Measurements from ENCODE around the gene PBOV1.
"Not testable (repeated sequence)": the region's sequence is repeated elsewhere in the genome, so short reads cannot be mapped to it uniquely, and the experiment has no call there.

Gene PBOV1

DNA sequence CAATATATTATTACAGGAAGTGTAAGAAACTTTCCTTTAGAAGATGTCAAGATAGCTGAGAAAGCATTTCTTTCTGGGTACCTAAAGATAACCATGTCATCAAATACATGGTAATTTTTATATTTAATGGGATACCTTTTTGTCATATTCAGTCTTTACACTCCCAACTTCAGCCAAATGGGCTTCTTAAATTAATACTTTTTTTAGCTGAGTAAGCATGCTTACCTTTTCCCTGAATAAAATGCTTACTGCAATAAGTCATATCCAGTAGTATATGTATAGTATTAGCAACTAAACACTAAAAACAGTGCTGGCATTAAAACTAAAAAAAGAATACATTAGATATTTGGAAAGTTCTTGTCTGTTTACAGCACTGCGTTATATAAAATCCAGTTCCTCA is 17.4 kb upstream of the PBOV1 start:
- no peak for DNase-seq

DNA sequence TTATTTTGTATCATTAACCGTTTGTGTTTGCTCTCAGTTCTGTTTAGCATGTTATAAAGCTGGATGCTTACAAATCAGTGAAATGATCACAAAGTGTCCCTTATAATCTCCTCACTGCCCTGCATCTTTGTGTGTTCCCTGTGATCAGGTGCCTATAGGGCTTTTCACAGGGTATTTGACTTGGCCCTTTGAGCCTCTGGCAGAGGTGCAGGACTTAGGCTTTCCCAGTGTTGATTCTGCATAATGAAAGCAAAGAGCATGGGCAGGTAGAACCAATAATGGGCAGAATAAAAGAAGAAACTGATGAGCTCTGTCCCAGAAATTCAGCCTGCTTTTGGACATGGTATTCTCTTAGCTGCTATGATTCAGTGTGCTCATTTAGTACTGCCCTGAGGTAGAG is 16.9 kb upstream of the PBOV1 start:
- no peak for DNase-seq

DNA sequence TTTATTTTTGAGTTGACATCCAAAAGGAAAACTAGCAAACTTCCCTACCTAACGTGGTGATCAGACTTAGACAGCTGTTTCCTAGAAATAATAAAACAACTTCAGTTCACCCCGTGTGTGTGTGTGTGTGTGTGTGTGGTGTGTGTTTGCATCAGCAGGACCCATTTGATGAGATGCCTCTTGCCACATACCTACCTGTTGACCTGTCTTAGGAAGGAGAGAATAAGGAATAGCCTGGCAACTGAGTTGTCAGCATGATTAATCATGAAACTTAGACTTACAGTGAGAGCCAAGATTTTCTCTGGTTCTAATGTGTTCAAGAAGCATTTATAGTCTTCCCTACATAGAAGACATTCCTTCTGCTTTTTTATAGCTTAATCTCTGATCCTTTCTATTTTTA is 16.1 kb upstream of the PBOV1 start:
- DNase-seq = no peak

DNA sequence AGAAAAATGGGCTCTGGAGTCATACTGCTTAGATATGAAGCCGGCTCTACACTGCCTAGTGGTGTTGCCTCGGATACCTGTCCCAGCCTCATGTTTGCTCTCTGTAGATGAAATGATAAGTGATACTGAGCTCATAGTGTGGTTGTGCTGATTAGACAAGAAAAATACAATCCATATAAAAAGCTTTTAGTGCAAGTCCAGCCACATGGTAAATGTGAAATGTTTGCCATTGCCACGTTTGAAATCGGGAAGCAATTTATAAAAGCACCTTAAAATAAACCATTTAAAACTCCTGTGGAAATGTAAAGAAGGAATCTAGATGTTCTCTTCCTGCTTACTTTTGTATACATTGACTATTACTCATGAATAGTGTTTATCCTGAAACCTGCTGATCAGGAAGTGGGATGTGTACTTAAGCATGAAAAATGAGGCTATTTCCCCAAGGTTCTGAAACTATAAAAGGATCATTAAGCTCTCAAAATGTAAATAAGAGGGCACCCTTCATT is 13.1 kb upstream of the PBOV1 start:
- peak; percentile 92 for DNase-seq

DNA sequence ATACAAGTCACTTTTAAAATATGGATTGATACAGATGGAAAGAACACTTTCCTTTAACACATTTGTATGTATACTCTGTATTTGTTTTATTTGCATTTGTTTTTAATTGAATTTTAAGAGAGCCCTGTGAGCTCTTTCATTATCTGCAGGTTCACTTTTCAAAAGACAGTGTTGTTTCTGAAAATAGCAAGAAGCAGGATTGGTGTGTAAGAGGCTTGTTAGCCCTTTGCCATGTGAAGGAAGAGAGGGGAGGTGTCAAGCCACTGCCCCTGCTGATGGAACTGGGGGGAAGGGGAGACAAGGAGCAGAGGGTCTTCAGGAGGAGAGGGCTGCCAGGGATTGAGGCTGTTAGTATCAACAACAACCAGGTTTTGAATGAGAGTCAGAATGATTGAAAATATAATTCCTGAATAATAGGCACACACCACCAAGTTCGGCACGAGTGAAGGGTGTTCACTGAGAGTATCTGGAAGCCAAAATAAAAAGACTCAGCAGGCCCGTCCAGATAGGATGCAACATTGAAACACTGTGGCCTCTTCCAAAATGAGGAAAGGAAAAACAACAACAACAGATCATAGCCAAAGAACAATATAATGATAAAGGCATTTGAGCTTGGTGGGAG is 12.6 kb upstream of the PBOV1 start:
- no peak for DNase-seq

DNA sequence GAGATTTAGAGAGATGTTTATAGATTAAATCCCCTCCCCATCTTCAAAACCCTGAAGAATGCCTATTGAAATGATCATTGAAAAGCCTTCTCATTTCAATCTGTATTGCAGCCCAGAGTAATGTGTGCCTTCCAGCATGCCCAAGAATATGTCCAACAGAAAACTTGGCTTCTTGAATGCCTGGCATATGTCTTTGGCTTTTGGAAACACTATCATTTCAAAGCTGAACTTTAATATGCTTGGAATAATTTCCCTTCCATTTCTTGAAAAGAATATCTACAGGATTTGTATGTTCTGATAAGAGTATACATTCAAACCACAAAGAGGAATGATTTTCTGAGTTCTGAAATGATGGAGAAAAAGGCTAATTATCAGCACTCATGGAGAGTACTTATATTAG is 11.9 kb upstream of the PBOV1 start:
- DNase-seq = no peak

DNA sequence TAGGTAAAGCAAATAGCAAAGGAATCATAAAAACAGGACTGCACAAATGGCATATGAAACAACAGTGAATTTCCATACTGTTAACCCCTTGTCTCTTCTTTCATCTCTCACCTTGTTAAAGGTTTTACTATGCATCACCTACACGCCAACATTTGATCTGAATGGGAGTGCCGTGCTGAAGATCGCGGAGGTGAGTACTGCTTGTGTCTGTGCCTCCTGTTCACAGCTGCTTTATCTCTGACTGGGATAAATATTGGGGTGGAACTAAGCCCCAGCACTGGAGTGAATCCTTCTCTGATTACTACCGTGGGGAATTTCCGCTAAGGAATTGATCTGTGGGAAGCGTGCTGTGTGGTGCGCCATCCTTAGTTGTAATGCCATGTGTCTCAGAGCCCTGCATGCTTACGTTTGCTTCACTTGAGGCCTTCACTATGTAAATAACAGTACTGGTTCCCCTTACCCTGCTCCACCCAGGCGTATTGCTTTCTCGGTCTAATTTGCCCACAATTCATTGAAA is 11.4 kb upstream of the PBOV1 start:
- peak; percentile 78 for DNase-seq

DNA sequence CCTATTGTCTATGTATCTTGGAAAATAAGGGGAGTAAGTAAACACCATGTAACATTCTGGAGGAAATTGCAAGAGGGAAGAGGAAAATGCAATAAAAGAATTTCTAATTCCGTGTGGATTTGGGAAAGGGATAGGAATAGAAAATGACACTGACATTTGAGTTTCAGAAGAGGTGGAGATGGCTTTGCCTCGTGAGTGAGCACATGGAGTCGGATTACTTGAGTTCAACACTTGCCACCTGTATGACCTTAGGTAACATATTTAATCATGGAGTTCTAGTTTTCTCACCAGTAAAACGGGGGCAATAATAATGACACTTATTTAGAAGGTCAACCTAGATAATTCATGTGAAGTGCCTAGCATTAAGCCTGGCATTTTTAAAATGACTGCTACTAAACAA is 10.8 kb upstream of the PBOV1 start:
- peak; percentile 85 for DNase-seq

DNA sequence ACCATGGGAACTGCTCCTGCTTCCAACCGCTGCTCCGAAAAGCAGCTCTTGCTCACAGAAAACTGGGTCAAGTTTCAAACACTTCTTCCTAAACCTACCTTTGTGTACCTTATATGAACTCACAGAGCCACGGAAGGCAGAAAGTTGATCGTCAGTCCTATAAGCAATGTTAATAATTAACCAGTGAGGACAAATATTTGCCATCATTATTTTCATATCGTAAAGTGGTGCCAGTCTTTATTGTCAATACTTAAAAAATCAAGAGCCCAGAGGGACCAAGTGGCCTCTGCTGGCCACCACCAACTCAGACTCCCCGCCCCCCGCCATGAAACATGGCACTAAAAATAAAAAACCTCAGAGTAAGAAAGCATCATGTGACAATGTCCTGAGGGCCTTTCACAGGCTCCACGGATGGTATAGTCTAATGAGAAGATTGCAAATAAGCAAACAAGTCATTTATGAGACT is 9.1 kb upstream of the PBOV1 start:
- peak; percentile 99 for DNase-seq

DNA sequence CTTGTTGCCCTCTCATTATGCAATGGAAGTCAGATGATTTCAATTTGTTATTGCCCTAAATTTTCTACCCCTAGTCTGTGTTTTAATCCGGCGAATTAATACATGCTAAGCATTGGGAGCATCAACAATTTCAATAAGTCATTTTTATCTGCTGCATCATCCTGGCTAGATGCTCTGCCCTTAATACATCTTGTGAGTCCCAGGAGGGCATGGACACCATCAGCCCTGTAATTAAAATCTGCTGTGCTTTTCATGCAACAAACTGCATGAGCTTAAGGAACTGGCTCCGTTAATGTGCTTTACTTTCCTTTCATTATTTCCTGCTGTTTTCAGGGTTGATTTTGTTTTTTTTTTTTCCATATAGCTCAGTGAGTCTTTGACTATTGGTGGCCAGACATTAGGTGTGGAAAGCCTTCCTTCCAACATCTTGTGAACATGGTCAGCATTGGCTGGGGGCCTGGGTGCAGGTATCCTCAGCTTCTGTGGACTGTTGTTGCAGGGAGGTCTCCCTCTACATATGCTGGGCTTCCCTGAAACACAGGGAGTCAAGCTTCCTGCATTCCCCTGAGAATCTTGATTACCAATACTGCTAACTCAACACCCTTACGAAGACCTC is 8.5 kb upstream of the PBOV1 start:
- DNase-seq = peak; percentile 89

DNA sequence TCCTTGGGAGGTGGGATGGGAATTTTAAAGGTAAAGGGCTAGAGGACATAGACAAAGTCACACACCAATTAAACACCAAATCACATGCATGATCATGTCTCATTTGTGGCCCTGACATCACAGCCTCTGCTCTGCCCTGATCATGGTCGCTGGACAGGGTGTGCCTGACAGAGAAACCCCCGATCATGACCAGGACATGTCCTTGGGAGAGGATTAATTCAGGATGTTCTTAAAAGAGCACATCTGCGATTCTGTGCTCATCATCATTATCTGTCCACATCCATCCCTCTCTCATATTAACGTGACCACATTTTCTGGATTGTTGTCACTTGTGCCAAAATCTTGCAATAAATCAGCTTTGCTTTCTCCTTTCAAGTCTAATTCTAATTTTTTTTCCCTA is 7.7 kb upstream of the PBOV1 start:
- DNase-seq = no peak

DNA sequence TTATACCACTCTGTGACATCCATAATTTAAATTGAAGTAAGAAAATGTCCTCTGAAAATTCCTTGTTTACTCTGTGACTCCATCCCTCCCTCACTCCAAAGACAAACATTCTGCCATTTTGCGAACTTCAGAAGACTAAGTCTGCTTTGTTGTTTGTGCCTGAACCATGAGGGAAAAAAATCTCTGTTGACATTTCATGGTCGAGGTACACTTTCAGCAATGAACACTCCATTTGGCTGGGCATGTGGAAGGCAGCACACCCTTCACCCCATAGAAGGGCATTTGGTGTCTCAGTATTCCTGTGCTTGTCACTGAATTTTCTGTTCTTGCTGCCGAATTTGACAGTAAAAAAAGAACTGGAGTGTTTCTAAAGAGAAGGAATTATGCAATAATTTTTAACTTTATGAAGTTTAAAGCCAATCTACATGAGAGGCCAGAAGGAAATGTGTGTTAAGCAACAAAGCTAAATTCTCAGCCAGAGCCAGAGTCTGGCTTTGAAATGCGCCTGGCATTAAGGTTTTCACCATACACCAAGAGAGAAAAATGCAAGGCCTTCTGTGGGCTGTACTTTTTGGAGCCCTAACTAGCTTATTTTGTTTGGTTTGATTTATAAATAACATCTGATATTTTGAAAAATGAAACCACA is 4.7 kb upstream of the PBOV1 start:
- no peak for DNase-seq

DNA sequence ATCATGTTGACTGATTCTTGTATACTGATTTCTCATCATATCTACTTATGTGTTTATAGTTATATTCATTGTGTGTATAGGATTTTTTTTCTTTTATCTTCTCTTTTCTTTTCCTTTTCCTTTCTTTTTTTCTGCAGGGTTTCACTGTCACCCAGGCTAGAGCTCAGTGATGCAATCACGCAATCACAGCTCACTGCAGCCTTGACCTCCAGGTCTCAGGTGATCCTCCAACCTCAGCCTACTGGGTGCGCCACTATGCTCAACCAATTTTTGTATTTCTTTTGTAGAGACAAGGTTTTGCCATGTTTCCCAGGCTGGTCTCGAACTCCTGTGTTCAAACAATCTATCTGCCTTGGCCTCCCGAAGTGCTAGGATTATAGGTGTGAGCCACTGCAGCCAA is 1.6 kb upstream of the PBOV1 start:
- no peak for DNase-seq

DNA sequence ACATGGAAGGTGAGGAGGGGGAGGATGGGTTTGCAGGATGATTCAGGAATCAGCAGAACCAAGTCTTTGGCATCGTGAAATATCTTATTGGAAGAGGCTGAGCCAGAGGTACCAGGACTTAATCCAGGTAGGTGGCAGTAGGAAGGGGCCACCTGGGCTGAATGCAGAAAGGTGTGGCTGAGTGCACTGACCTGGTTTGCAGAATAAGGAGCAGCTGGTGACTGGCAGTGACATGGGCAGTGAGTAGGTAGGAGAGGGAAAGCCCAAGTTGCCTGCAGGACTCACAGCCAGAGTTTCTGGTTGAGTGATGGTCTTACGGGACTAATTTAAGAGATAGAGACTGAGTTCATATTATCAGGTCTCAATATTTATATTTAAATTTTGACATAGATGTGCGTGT is 1.1 kb upstream of the PBOV1 start:
- no peak for DNase-seq

DNA sequence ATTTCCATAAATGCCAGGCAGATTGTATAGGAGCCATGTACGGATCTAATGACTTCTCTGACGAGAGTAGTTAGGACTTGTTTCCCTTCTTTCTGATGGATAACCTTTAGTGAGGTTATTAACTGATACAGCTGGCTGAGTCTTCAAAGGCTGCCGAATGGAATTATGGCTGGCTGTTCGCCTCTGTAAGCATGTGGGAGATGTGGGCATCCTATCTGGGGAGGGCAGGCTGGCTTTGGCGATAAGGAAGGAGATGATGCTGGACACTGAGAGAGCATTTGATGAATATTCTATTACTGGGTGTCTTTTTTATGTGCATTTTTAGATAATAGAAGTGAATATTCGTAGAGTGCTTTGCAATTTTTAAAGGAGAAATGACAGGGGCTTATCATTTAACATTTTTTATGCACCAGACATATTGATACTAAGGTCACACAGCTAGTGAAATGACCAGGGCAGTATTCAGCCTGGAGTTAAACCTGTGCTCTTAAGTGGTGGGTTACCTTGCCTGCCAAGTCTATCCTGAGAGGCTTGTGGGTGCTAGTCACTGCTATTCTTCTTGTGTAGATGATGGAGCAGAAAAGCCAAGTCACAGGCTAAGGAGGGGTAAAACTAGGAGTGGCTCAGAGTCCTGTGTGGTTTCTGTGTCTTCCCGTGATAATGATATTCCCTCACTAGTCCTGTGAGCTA is 3.1 kb downstream of the PBOV1 start:
- no peak for DNase-seq

DNA sequence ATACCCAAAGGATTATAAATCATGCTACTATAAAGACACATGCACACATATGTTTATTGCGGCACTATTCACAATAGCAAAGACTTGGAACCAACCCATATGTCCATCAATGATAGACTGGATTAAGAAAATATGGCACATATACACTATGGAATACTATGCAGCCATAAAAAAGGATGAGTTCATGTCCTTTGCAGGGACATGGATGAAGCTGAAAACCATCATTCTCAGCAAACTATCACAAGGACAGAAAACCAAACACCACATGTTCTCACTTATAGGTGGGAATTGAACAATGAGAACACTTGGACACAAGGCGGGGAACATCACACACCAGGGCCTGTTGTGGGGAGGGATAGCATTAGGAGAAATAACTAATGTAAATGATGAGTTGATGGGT is 5.8 kb downstream of the PBOV1 start:
- DNase-seq = not testable (repeated sequence)

DNA sequence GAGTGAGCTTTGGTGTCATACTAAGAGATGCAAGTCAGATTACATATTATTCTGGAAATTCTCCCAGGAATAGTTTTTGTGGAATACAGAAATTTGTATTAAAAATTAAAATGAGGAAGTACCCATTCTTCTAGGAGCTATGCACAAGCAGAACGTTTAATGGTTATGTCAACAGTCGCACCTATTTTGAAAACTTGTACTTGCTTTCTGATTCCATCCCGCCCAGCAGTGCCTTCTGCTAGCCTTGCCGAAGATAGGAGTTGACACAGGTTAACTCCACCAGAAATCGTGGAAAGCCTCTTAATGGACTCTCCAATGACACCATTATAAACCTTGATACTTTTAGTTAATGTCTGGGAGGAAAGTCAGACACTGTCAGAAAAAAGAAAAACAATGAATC is 6.7 kb downstream of the PBOV1 start:
- DNase-seq = no peak

DNA sequence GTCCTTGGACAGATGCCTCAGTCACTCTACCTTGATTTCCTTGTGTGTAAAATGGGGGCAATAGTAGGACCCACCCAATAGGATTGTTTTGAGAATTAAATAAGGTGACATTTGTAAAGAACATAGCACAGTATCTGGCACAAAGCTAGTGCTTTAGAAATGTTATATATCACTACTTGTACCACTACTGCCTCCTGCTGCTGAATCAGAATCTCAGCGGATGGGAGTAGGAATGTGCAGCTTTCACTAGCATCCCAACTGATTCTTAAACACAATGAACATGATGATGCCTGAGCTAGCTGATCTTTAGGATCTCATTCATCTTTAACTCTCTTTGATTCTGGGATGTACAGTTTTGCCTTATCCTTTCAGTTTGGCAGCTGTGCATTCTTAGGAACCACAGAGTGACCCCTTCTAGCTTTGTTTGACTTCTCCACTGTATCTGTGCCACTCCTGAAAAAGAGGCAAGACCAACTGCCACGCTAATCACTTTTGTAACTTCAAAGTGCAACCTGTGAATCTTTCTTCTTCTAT is 7.2 kb downstream of the PBOV1 start:
- DNase-seq = no peak

DNA sequence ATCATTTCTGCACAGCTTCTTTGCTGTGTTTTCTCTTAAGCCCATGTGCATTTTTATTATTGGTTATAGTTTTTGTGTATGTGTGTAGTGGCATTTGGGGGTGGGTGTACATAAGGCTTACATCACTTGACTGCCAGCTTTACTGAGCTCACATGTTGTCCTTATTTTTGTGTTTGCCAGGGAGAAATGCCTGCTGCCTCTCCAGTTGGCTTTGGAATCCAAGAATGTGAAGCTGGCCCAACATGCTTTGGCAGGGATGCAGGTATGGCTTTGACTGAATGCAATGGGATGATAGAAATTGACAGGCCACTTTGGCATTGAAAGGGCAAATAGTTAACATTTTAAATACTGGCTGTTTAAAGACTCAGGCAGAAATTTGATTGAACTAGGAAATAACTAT is 11.4 kb downstream of the PBOV1 start:
- DNase-seq = no peak

DNA sequence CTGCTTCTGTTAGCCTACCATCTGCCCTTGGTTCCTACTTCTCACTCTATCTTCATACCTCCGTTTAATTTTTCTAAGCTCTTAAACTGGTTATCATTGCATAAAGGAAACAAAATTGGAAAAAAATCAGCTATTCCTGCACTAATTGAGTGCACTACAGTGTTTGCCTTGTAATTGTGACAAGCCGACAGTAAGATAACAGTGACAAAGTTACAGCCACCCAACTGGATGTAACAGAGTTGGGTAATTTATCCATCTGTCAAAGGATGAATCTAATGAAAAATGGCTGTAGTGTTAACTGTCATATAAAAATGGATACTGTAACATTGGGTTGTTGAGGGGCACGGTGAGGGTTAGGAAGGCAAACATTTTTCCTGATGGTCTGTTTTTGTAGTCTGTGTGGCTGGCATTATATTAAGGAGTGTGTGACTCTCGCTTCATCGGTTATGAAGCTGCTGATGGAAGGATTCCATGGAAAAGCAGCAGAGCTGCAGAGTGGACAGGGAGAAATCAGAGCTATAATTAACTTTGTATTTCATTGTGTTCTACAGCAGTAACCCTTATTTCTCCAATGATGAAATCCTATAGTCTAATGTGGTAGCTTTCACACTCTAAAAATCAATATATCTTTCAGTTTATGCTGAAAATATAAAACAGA is 12.7 kb downstream of the PBOV1 start:
- DNase-seq = peak; percentile 48

DNA sequence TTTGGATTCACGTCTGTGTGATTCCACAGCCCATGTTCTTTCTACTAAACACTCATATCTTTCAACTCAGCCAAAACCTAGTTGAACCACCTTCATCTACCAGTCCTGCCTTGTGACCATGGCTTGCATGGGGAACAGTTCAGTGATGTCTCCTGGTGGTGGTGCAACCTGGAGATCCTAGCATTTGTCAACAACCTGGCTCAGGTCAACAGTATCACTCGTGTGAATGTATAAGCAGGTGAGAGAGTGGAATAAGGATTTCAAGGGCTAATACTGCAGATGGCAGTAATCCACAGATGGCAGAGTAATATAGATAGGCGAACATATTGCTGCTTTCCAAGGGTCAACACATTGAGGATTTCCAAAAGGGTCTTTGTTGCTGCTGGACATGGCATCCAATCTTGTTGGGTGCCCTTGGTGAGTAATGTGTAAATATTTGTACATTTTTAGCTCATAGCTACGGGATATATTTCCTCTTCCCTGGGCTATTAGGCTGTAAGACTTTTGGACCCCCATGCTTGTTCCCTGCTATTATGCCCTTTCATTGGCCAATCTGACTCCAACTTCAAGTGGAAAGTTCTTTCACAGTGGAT is 13.4 kb downstream of the PBOV1 start:
- DNase-seq = no peak

DNA sequence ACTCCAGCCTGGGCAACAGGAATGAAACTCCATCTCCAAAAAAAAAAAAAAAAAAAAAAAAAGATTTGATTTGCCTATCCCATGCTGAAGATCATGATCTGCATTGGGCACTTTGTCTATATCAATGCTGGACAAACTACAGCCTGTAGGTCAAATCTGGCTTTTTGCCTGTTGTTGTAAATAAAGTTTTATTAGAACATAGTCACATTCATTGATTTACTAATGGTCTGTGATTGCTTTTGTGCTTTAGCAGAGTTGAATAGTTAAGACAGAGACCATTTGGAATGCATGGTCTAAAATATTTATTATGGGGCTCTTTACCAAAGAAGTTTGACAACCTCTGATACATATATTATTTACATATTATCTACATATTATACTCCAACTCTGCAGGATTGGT is 14.0 kb downstream of the PBOV1 start:
- DNase-seq = no peak

Measured in DMS79 treated with DMSO at 0.1 percent for 48 hours (cell line).